HPDE6-E6E7 (cell line): ENCODE measurements around the gene ZNF341.
"Not testable (repeated sequence)": the region's sequence is repeated elsewhere in the genome, so short reads cannot be mapped to it uniquely, and the experiment has no call there.

ENCODE experiments used
- DNase-seq: peaks from one replicate; pipeline ENCODE4 v3.0.0; 2011; ENCODE audit warnings: missing footprints; ENCODE audit errors: extremely low spot score

ZNF341 gene

DNA sequence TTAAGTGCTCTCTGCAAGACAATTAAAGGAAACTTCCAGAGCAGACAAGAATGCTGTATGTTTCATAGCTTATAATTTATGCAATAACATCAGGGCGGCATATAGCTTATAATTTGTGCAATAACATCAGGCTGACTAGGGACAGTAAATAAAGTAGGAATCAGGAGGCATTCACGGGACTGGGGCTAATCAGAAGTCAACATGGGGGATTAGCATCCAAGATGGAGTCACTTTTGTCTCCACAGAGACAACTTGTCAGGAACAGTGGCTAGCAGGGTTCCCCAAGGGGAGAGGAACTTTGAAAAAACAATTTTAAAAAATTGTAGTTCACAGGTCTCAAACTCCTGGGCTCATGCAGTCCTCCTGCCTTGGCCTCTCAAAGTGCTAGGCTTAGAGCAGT, 3.3 kb upstream of the ZNF341 start:
- no peak for DNase-seq

DNA sequence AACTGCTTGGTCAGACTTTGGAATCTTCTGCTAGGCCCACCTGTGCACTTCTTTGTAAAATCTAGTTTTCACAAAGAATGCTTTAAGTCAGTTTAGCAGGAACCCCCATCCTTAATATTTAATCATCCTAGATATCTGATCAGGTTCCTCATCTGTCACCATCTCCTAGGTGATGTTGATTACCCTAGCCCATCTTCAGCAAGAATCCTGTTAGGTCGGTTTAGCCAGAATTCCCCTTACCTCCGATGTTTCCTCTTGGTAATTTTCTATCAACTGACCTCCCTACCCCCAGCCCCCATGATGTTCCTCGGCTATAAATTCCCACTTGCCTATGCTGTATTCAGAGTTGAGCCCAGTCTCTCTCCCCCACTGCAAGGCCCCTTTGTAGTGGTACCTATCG, 2.7 kb upstream of the ZNF341 start:
- no peak for DNase-seq

DNA sequence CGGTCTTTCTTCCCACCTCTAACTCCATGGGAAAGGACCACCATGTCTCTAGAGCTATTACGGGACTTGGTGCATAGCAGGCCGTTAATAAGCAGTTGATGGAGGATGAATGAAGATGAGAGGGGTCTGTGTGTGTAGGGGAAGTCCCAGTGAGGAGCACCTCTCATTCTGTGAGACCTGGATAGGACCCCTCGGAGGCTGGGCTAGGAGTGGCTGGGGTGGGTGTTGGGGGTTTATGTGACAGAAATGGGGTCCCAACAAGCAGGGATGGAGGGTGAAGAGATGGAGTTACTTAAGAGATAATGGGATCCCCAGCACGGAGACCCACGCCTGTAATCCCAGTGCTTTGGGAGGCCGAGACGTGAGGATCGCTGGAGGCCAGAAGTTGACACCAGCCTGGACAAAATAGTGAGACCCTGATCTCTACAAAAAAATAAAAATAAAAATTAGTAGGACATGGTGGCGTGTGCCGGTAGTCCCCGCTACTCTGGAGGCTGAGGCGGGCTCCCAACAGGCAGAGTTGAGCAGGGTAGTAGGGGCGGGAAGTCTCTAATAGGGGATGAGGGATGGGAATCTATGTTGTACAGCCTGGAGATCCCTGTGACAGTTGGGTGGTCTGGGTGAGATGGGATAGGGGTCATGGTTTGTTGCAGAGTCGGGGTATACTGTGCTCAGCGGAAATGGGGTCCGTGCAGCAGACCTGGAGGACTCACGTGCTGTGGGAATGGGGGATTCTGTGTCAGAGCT, 677 bp upstream of the ZNF341 start:
- no peak for DNase-seq

DNA sequence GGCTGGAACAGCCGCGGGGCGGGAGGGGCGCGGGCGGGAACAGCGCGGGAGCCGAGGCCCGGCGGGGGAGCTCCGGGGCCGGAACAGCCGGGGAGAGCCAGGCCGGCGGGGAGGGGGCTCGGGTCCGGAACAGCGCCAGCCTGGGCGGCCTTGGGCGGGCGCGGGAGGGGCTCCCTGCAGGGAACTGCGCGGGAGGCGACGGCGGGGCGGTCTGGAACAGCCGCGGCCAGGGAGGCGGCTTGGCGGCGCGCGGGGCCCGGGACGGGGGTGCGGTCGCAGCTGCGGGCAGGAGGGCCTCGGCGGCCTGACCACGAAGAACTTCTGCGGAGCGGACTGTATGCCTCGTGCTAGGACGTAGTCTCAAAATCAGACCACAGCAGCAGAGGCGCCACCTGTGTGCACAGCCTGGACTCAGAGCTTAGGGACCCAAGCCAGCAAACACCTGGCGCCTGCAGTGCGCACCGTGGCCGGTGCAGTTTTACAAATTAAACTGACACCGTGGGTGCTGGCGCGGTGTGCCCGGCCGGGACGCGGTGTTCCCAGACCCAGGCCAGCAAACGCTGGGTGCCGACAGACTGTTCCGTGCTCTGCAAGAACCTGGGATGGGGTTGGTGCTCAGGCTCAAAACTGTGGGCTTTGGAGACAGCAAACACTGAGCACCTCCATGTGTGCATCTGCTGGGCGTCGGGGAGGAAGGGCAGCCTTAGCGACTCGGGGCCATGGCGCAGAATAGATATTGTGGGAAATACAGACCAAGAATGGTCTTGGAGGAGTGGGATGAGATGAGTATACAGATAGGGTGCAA, 572 bp downstream of the ZNF341 start:
- DNase-seq: no peak

DNA sequence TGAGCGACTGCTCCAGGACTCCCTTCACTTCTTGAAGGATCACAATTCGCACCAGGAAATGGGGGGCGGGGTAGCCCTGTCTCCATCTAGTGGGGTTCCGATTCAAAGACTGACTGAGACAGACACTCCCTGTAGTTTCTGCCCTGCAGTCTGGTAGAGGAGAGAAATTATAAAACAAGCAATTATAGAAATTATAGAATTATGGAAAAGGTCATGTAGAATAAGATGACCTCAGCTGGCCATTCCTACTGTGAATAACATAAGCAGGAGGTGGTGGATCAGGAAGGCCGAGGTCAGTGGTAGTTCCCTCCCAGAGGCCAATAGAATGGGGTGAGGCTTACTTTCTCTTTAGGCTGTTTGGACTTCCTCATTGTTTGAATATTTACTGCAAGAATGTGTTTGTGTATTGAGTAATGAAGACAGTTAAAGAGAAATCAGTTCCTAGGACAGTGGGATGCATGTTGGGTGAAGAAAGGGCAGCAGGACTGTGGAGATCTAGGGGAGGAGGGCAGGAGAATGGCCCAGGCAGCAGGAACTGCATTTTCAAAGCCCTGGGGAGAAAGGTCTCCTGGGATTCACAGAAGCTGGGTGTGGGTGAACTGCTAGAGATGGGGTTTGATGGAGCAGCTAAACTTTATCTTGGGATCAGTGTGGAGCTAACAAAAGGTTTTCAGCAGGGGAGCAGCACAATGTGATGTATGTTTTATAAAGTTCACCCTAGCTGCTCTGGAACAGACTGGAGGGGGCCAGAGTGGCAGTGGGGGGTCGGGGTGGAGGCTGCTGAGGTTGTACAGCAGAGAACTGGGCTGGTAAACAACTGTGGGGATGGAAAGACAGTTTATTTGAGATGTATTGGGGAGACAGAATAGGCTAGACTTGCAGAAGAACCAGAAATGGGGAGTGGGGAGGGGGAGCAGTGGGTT, 2.1 kb downstream of the ZNF341 start:
- DNase-seq: peak; percentile 86

DNA sequence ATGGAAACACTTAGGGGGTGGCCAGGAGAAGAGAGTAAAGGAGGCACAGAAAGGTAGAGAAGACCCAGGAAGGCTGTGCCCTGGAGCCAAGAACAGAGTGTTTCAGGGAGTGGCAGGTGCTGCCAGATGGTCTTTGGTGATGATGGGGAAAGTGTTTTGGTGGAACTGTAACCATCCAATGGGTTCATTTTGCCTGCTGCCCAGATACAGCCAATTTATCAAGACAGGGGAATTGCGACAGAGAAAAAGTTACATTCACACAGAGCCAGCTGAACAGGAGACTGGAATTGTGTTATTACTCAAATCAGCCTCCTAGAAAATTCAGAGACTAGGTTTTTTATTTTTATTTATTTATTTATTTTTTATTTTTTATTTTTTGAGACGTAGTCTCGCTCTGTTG, 5.2 kb downstream of the ZNF341 start:
- no peak for DNase-seq

DNA sequence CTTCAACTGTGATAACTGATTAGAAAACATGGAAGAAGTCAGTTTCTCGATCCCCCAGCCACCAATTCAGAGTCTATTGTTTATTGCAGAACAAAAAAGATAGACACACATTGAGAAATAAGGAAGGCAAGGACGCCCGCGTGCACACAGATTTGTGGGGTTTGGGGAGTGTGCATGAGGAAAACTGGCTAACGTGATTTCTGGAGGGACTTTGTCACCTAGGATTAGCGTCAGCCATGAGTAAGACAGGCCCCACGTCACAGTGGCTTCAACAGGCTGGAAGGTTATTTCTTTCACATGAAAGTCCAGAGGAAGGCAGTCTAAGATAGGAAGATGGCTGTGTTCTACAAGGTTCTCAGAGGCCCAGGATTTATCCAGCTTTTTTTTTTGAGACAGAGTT, 7.7 kb downstream of the ZNF341 start:
- no peak for DNase-seq

DNA sequence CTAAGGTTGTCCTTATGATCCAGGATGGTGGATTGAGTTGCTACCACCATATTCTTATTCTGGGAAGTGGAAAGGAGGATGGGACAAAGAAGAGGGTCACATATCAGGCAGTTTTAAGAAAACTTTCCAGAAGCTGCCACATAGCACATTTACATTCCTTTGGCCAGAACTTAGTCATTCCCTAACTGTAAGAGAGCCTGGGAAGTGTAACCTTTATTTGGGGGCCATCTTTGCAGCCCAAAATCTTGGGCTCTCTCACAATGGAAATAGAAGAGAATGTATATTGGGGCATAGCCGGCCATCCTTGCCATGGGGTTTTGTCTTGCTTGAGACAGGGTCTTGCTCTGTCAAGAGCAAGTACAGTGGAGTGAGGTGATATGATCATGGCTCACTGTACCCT, 8.4 kb downstream of the ZNF341 start:
- DNase-seq: no peak

DNA sequence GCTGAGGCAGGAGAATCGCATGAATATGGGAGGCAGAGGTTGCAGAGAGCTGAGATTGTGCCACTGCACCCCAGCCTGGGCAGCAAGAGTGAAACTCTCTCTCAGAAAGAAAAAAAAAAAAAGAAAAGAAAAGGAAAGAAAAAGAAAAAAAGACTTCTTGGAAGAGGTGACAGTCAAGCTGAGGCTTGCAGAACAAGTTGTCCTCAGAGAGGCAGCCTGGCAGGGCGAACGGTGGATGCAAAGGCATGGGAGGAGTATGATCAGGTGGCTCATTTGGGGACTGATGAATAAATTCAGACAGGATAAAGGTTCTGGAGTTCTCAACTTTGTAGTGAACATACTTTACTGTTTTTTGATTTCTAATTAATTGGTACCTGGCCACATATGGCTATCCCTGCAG, 12.4 kb downstream of the ZNF341 start:
- DNase-seq: no peak

DNA sequence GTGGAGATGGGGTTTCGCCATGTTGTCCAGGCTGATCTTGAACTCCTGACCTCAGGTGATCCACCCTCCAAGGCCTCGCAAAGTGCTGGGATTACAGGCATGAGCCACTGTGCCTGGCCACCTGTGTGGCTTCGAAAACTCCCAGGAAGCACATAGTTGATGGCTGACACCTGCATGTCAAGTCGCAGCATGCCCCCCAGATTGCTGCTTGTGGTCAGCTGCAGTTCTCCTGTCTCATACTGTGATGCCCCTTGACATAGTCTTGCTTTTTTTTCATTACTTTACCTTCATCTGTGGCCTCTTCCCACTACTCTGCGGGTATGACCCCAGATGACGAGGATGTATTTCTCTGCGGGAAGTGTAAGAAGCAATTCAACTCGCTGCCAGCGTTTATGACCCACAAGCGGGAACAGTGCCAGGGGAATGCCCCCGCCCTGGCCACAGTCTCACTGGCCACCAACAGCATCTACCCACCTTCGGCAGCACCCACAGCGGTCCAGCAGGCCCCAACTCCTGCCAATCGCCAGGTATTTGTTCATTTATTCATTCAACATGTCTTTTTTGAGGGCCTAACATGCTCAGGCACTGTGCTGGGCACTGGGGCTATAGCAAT, 13.1 kb downstream of the ZNF341 start:
- peak; percentile 66 for DNase-seq

DNA sequence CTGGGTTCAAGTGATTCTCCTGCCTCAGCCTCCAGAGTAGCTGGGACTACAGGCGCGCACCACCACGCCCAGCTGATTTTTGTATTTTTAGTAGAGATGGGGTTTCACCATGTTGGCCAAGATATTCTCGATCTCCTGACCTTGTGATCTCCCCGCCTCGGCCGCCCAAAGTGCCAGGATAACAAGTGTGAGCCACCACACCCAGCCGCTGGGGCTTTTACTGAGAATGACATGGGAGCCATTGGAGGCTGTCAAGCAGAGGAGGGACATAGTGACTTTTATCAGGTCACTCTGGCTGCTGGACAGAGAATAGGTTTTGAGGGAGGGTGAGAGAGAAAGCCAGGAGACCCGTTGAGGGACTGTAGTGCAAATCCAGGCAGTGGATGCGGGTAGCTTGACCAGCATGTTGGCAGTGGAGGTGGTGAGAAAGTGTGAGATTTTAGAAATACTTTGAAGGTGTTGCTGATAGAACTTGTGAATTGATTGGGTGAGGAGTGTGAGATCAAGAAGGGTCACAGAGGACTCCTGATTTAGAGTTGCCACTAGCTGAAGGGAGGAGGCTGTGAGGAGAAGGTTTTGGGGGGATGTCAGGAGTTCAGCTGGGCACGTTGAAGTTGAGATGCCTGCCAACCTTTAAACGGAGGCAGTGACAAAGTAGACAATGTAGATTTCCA, 14.7 kb downstream of the ZNF341 start:
- DNase-seq: no peak

DNA sequence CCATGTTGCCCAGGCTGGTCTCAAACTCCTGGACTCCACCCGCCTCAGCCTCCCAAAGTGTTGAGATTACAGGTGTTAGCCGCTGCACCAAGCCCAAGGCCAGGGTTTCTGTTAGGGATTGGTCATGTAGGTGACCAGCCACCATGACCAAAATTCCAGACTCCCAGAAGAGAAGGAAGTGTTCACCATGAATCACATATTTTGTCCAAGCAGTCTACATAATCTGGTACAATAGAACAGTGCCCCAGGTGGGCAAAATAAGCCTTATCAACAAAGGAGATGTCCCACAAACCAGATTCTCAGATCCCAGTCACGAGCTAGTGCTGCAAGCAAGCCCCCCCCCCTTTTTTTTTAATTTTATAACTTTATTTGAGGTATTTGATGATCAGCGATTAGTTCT, 20.0 kb downstream of the ZNF341 start:
- no peak for DNase-seq

DNA sequence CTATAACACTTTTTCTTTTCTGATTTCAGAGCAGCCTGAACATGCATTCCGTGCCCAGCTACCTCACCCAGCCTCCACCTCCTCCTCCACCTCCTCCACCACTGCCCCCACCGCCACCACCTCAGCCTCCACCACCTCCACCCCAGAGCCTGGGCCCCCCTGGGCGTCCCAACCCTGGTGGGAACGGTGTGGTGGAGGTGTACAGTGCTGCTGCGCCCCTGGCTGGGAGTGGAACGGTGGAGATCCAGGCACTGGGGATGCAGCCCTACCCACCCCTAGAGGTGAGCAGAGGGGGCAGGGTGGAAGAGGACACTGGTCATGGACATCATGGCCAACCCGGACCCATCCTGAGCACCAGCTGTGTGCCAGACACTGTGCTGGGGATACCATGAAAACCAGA, 21.3 kb downstream of the ZNF341 start:
- DNase-seq: no peak

DNA sequence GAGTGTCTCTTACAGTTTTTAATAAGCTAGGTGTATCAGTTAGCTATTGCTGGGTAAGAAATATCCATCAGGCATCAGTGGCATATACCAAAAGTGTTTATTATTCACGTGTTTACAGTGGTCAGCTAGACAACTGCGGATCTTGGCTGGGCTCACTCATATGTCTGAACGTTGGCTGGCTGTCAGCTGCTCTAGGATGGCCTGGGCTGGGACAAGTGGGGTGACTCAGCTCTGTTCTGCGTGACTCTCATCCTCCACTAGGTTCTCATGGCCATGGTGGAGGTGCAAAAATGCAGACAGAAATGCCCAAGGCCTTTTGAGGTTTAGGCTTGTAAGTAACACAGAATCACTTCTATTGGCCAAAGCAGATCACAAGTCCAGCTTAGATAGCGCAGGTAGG, 22.0 kb downstream of the ZNF341 start:
- no peak for DNase-seq

DNA sequence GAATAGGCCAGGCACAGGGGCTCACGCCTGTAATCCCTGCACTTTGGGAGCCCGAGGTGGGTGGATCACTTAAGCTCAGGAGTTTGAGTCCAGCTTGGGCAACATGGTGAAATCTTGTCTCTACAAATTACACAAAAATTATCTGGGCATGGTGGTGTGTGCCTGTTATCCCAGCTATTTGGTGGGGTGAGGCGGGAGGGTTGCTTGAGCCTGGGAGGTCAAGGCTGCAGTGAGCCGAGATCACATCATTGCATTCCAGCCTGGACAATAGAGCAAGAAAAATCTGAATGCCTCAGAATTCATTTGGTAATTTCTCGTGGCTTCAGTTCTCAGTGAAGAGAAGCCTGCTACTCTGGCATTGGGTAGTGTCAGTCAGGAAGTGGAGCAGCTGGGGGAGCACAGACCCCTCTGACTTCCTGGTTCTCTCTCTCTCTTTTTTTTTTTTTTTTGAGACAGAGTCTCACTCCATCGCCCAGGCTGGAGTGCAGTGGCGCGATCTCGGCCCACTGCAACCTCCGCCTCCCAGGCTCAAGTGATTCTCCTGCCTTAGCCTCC, 24.2 kb downstream of the ZNF341 start:
- DNase-seq: not testable (repeated sequence)

DNA sequence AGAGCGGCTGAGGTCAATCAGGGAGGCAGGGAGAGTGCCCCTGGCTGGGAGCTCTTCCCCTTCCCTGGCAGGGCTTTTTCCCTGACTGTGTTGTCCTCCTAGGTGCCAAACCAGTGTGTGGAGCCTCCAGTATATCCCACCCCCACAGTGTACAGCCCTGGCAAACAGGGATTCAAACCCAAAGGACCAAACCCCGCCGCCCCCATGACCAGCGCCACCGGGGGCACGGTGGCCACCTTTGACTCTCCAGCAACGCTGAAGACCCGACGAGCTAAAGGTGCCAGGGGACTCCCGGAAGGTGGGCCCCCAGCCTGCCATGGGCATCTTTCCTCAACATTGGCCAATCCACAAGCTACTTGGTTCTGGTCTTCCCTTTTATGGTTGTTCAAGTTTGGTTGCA, 25.2 kb downstream of the ZNF341 start:
- no peak for DNase-seq

DNA sequence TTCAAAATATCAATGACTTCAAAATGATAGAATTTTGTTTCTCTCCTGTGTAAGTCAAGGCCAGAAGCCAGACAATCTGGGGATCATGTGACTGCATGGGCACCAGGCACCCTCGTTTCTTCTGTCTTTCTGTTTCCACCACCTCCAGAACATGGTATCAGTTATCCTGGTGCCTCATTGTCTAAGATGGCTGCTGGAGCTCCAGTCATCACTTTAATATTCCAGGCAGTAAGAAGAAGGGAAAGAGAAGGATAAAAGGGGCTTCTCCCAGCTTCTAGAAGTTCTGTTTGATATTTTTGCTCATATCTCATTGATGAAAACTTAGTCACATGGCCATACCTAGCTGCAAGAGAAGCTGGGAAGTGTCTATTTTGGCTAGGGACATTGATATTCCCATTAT, 25.7 kb downstream of the ZNF341 start:
- DNase-seq: no peak

DNA sequence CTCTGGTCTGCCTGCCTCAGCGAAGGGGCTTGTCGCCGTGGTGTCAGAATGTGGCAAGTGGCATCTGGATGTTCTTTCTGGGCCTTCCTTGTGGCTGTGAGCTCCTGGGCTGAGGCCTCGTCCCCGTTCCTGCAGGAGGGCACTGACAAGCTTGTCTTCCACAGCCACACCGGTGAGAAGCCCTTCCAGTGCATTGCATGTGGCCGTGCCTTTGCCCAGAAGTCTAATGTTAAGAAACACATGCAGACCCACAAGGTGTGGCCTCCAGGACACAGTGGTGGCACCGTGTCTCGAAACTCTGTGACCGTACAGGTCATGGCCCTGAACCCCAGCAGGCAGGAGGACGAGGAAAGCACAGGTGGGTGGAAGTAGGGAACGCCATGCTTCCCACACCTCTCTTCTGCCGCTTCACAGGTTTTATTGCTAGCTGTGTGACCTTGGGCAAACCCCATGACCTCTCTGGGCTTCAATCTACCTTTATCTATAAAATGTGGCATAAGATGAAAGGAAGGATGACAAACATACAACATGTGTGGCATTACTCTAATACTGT, 30.0 kb downstream of the ZNF341 start:
- DNase-seq: no peak

DNA sequence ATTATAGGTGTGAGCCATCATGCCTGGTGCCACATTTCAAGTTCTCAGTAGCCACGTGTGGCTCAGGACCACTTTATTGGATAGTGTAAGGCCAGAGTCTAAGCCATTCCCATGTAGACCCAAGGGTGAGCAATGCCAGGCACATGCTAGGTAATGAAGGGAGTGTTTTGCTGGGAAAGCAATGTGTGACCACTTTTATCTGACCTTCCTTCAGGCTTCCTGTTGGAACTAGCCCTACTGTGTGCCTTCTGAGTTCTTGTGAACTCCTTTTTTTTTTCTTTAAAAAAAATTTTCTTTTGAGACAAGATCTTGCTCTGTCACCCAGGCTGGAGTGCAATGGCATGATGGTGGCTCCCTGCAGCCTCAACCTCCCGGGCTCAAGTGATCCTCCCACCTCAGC, 33.3 kb downstream of the ZNF341 start:
- DNase-seq: no peak

DNA sequence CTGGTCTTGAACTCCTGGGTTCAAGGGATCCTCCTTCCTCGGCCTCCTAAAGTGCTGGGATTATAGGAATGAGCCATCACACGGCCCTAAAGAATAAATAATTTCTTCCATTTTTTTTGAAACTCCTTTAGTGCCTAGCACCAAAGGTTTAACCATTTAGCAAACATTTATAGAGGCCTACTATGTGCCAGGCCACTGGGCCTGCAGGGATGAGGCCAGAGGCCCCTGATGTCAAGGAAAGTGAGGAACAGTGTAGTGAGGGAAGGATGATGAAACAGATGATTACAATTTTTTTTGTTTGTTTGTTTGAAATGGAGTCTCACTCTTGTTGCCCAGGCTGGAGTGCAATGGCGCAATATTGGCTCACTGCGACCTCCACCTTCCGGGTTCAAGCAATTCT, 33.8 kb downstream of the ZNF341 start:
- no peak for DNase-seq

DNA sequence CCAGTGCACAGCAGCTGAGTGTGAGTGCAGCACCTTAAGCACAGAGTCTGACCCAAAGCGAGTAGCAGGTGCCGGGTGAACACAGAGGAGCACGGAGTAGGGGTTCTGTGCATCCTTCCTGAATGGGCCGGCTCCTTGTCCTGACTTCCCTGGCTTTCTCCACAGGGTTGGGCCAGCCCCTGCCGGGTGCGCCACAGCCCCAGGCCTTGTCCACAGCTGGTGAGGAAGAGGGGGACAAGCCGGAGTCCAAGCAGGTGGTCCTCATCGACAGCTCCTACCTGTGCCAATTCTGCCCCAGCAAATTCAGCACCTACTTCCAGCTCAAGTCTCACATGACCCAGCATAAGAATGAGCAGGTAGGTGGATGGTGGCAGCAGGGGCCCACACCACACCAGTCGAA, 34.9 kb downstream of the ZNF341 start:
- no peak for DNase-seq
